HG02870 (cell line): ENCODE measurements around the gene GSDME.

Experiments used
- ATAC-seq: cut with Tn5 transposase; IDR thresholded peaks from one replicate; pipeline ENCODE4 v1.9.1; 2021; ENCODE audit warnings: mild to moderate bottlenecking, moderate library complexity; ENCODE audit not compliant: unreplicated experiment

The GSDME gene

GRCh38 chr7:24659505-24659904 is 97.8 kb downstream of the GSDME start:
- ATAC-seq = peak; percentile 70

- ATAC-seq = no peak
These were observed 99.3 kb downstream of the GSDME start for GRCh38 chr7:24657980-24658379.

- ATAC-seq = no peak
These were observed 100.7 kb downstream of the GSDME start for GRCh38 chr7:24656608-24657007.

- no peak for ATAC-seq
These were observed 103.0 kb downstream of the GSDME start for GRCh38 chr7:24654305-24654704.

- ATAC-seq = no peak
These were observed 103.8 kb downstream of the GSDME start for GRCh38 chr7:24653316-24654085.

GRCh38 chr7:24652251-24652939 is 104.9 kb downstream of the GSDME start:
- no peak for ATAC-seq
